ENCODE data around the gene MREG.
A peak's percentile ranks its signal among the peaks of the same experiment; 100 is the strongest.
"Not testable (repeated sequence)": the region's sequence is repeated elsewhere in the genome, so short reads cannot be mapped to it uniquely, and the experiment has no call there.

The MREG gene

DNA sequence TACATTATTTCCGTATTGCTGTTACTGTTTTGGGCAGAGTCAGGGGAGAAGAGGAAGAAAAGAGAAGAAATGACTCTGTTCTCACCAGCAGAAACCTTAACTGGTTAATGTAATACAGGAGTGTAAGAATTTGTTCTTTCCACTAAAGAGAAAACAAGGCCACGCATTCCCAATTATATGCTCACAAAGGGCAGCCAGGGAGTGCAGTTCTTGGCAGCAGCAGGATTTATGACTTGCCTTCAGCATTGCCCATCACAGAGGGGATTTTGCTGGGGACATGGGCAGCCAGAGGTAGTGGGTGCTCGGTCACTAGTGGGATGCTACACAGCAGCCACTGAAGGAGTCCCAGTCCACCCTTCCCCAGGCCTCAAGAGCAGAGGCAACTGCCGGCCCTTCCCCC, 18.4 kb downstream of the MREG start:
- H3K4me1 ChIP-seq (ENCODE audit: control insufficient read depth, insufficient read depth, low read length) = peaks cover 9% of the 10 kb centered on the region
- H3K4me3 ChIP-seq (ENCODE audit: insufficient read depth, low read depth, low read length) = no peak overlapping the region
- H3K9me3 ChIP-seq (ENCODE audit: control insufficient read depth, low read length) = no peaks in the 10 kb centered on the region
- H3K27ac ChIP-seq (ENCODE audit: insufficient read depth, low read depth, low read length, poor library complexity, severe bottlenecking) = peak overlapping the region; percentile 52
- H3K36me3 ChIP-seq (ENCODE audit: control insufficient read depth, insufficient read depth, low read length) = no peaks in the 10 kb centered on the region
- H3K27me3 ChIP-seq (ENCODE audit: control insufficient read depth, insufficient read depth, low read length, poor library complexity, severe bottlenecking) = no peaks in the 10 kb centered on the region
- 70 to 76% methylated on average over 4 of the region's 4 CpGs for WGBS, 2 experiments

GRCh38 chr2:215988556-215989207, 24.7 kb downstream of the MREG start:
- H3K36me3 ChIP-seq (ENCODE audit: control insufficient read depth, insufficient read depth, low read length); H3K4me1 ChIP-seq (ENCODE audit: control insufficient read depth, insufficient read depth, low read length); H3K9me3 ChIP-seq (ENCODE audit: control insufficient read depth, low read length); H3K4me3 ChIP-seq (ENCODE audit: insufficient read depth, low read depth, low read length); H3K27me3 ChIP-seq (ENCODE audit: control insufficient read depth, insufficient read depth, low read length, poor library complexity, severe bottlenecking); H3K27ac ChIP-seq (ENCODE audit: insufficient read depth, low read depth, low read length, poor library complexity, severe bottlenecking): not testable (repeated sequence)
- WGBS, 2 experiments = 82 to 86% methylated on average over 5 of the region's 5 CpGs

DNA sequence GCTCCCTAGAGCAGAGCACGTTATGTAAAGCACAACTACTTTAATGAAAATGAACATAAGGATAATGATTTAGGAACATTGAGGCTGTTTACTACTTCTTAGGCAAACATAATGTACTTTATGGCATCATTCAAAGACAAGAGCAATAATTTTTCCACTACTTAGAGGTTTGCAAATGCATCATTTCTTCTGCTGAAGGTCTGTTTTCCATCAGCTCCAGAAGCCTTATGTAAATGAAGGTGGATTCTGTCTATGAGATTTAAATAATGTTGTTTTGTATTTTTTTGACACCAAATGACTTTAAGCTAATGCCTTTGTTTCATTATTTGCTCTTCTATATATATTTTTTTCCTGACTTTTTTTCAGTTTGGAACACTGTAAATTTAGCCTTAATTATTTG, 28.1 kb downstream of the MREG start:
- Histone ChIP-seq H3K27ac (ENCODE audit: insufficient read depth, low read depth, low read length, poor library complexity, severe bottlenecking) (no peak overlapping the region), H3K36me3 (ENCODE audit: control insufficient read depth, insufficient read depth, low read length) (peaks cover 9% of the 10 kb centered on the region), H3K4me1 (ENCODE audit: control insufficient read depth, insufficient read depth, low read length) (no peaks in the 10 kb centered on the region), H3K4me3 (ENCODE audit: insufficient read depth, low read depth, low read length) (no peak overlapping the region), H3K9me3 (ENCODE audit: control insufficient read depth, low read length) (no peaks in the 10 kb centered on the region), H3K27me3 (ENCODE audit: control insufficient read depth, insufficient read depth, low read length, poor library complexity, severe bottlenecking) (no peaks in the 10 kb centered on the region)
- 100% methylated on average over 1 of the region's 1 CpG; no CpG with 5 or more reads in 1 of the 2 experiments for WGBS, 2 experiments

- WGBS, 2 experiments = 92 to 94% methylated on average over 2 of the region's 2 CpGs
- no peaks in the 10 kb centered on the region for H3K9me3 ChIP-seq (ENCODE audit: control insufficient read depth, low read length)
- no peaks in the 10 kb centered on the region for H3K27me3 ChIP-seq (ENCODE audit: control insufficient read depth, insufficient read depth, low read length, poor library complexity, severe bottlenecking)
- no peaks in the 10 kb centered on the region for H3K4me1 ChIP-seq (ENCODE audit: control insufficient read depth, insufficient read depth, low read length)
- H3K36me3 ChIP-seq (ENCODE audit: control insufficient read depth, insufficient read depth, low read length) = peaks cover 9% of the 10 kb centered on the region
- H3K4me3 ChIP-seq (ENCODE audit: insufficient read depth, low read depth, low read length) = no peak overlapping the region
- H3K27ac ChIP-seq (ENCODE audit: insufficient read depth, low read depth, low read length, poor library complexity, severe bottlenecking) = no peak overlapping the region
These were observed 28.7 kb downstream of the MREG start for GRCh38 chr2:215984661-215985060.

- H3K27ac ChIP-seq (ENCODE audit: insufficient read depth, low read depth, low read length, poor library complexity, severe bottlenecking) = no peak overlapping the region
- WGBS, 2 experiments = 86 to 92% methylated on average over 1 to 2 of the region's 2 CpGs
These were observed 29.6 kb downstream of the MREG start for GRCh38 chr2:215983581-215984351.

DNA sequence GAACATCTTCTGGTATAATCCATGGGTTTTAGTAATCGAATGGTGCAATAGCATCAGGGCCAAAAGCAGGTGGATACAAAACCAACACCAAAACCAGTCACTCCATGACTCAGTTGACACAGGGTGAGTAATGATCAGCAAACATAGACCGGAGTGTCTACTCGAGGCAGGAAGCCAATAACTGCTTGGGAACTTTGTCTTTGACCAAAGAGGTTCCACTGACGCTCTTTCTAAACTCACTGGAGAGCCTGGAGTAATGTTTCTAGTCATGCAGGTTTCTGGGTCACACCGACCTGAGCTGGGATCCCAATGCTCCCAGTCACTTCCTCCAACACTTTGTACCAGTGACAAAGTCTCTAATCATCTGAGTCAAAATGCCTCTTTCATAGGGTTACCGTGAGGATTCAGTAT, 30.9 kb downstream of the MREG start:
- H3K27me3 ChIP-seq (ENCODE audit: control insufficient read depth, insufficient read depth, low read length, poor library complexity, severe bottlenecking) = no peaks in the 10 kb centered on the region
- H3K27ac ChIP-seq (ENCODE audit: insufficient read depth, low read depth, low read length, poor library complexity, severe bottlenecking) = no peak overlapping the region
- peaks cover 9% of the 10 kb centered on the region for H3K36me3 ChIP-seq (ENCODE audit: control insufficient read depth, insufficient read depth, low read length)
- H3K4me3 ChIP-seq (ENCODE audit: insufficient read depth, low read depth, low read length) = no peak overlapping the region
- no peaks in the 10 kb centered on the region for H3K4me1 ChIP-seq (ENCODE audit: control insufficient read depth, insufficient read depth, low read length)
- H3K9me3 ChIP-seq (ENCODE audit: control insufficient read depth, low read length) = no peaks in the 10 kb centered on the region
- WGBS, 2 experiments = 94 to 96% methylated on average over 6 of the region's 6 CpGs

More at GRCh38 chr2:215983581-215984351, 29.6 kb downstream of the MREG start:
- Histone ChIP-seq H3K36me3 (ENCODE audit: control insufficient read depth, insufficient read depth, low read length) (peaks cover 9% of the 10 kb centered on the region), H3K4me1 (ENCODE audit: control insufficient read depth, insufficient read depth, low read length) (no peaks in the 10 kb centered on the region), H3K9me3 (ENCODE audit: control insufficient read depth, low read length) (no peaks in the 10 kb centered on the region), H3K4me3 (ENCODE audit: insufficient read depth, low read depth, low read length) (no peak overlapping the region), H3K27me3 (ENCODE audit: control insufficient read depth, insufficient read depth, low read length, poor library complexity, severe bottlenecking) (no peaks in the 10 kb centered on the region)

DNA sequence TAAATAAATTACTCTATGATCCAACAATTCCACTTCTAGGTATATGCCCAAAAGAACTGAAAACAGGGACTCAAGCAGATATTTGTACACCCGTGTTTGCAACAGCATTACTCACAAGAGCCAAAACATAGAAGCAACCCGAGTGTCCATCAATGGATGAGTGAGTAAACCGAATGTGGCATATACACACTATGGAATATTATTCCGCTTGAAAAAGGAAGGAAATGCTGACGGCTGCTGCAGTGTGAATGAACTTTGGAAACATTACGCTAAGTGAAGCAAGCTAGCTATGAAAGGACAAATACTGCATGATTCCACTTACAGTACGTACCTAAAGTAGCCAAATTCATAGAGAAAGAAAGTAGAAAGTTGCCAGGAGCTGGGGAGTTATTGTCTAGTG, 32.2 kb downstream of the MREG start:
- H3K4me3 ChIP-seq (ENCODE audit: insufficient read depth, low read depth, low read length) = no peak overlapping the region
- 96 to 99% methylated on average over 7 of the region's 7 CpGs for WGBS, 2 experiments
- no peaks in the 10 kb centered on the region for H3K27me3 ChIP-seq (ENCODE audit: control insufficient read depth, insufficient read depth, low read length, poor library complexity, severe bottlenecking)

DNA sequence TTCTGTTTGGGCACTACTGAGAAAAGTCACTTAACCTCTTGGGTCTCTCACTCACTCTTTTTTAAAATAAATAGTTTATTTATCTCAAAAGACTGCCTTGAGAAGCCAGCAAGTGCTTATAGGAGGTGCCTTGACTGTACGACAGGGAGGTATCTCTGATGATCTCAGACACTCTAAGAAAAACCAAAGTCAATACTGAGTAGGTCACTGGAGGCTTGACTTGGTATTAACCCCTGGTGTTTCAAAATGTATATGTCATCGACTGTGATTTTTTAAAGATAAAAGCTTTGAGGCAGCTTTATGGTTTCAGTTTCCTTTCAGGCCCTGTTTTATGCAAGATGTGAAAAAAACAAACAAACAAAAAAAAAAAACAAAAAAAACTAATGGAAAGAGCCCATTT, 33.7 kb downstream of the MREG start:
- WGBS, 2 experiments = 96 to 100% methylated on average over 2 of the region's 2 CpGs
- H3K36me3 ChIP-seq (ENCODE audit: control insufficient read depth, insufficient read depth, low read length) = peaks cover under 1% of the 10 kb centered on the region
- no peaks in the 10 kb centered on the region for H3K9me3 ChIP-seq (ENCODE audit: control insufficient read depth, low read length)
- H3K4me3 ChIP-seq (ENCODE audit: insufficient read depth, low read depth, low read length) = no peak overlapping the region
- no peaks in the 10 kb centered on the region for H3K27me3 ChIP-seq (ENCODE audit: control insufficient read depth, insufficient read depth, low read length, poor library complexity, severe bottlenecking)
- H3K4me1 ChIP-seq (ENCODE audit: control insufficient read depth, insufficient read depth, low read length) = no peaks in the 10 kb centered on the region
- H3K27ac ChIP-seq (ENCODE audit: insufficient read depth, low read depth, low read length, poor library complexity, severe bottlenecking) = no peak overlapping the region

More for the DNA sequence above, 32.2 kb downstream of the MREG start:
- Histone ChIP-seq H3K9me3 (ENCODE audit: control insufficient read depth, low read length) (no peaks in the 10 kb centered on the region), H3K4me1 (ENCODE audit: control insufficient read depth, insufficient read depth, low read length) (no peaks in the 10 kb centered on the region), H3K27ac (ENCODE audit: insufficient read depth, low read depth, low read length, poor library complexity, severe bottlenecking) (no peak overlapping the region), H3K36me3 (ENCODE audit: control insufficient read depth, insufficient read depth, low read length) (peaks cover 4% of the 10 kb centered on the region)

- Histone ChIP-seq H3K4me3 (ENCODE audit: insufficient read depth, low read depth, low read length) (no peak overlapping the region), H3K9me3 (ENCODE audit: control insufficient read depth, low read length) (no peaks in the 10 kb centered on the region), H3K27me3 (ENCODE audit: control insufficient read depth, insufficient read depth, low read length, poor library complexity, severe bottlenecking) (no peaks in the 10 kb centered on the region), H3K36me3 (ENCODE audit: control insufficient read depth, insufficient read depth, low read length) (no peaks in the 10 kb centered on the region), H3K4me1 (ENCODE audit: control insufficient read depth, insufficient read depth, low read length) (no peaks in the 10 kb centered on the region), H3K27ac (ENCODE audit: insufficient read depth, low read depth, low read length, poor library complexity, severe bottlenecking) (no peak overlapping the region)
- WGBS, 2 experiments = 88 to 91% methylated on average over 2 of the region's 2 CpGs
These were observed 38.5 kb downstream of the MREG start for GRCh38 chr2:215974700-215975429.
